HepG2 (cell line): ENCODE measurements around the gene UCHL3. TPM values are rescaled to one million over a fixed set of nuclear protein-coding genes. Genes with fewer than 3 reads are reported as not detected.

Source experiments
- KAT7 ChIP-seq: IDR thresholded peaks from 2 replicates; pipeline ENCODE4 v1.6.1; 2018; ENCODE audit warnings: borderline replicate concordance, missing compliant biosample characterization
- NFE2L1 ChIP-seq: sonication (generic); formaldehyde crosslinking; IDR thresholded peaks from 2 replicates; pipeline ENCODE4 v1.4.0; 2020; ENCODE audit warnings: missing genetic modification reagents, mild to moderate bottlenecking, borderline replicate concordance
- RFXAP ChIP-seq: sonication (generic); formaldehyde crosslinking; IDR thresholded peaks from 2 replicates; pipeline ENCODE4 v1.4.0; 2020; ENCODE audit warnings: missing genetic modification reagents, borderline replicate concordance
- SMAD9 ChIP-seq: sonication (generic); formaldehyde crosslinking; IDR thresholded peaks from 2 replicates; pipeline ENCODE4 v1.5.1; 2020; ENCODE audit warnings: mild to moderate bottlenecking, missing genetic modification reagents
- SMARCC2 ChIP-seq: fragments of 450-650 bp; IDR thresholded peaks from 2 replicates; pipeline ENCODE4 v1.6.1; 2017; ENCODE audit warnings: antibody characterized with exemption, mild to moderate bottlenecking
- SRSF9 ChIP-seq: fragments of 200-400 bp; formaldehyde crosslinking; IDR thresholded peaks from 2 replicates; pipeline ENCODE4 v1.6.1; 2018; ENCODE audit warnings: borderline replicate concordance, mild to moderate bottlenecking, low read depth, low read length; ENCODE audit not compliant: insufficient read depth, poor library complexity, severe bottlenecking
- ZHX2 ChIP-seq, 2 experiments: sonication (generic) in 1 of 2; formaldehyde crosslinking in 1 of 2; IDR thresholded peaks; 2 replicates each; pipeline versions ENCODE4 v1.6.1 to v1.9.0; 2014 to 2022; ENCODE audit warnings: antibody characterized with exemption in 1 of 2, borderline replicate concordance in 1 of 2, inconsistent platforms in 1 of 2, low read depth in 1 of 2, missing genetic modification reagents in 1 of 2
- ZNF24 ChIP-seq: fragments of 450-650 bp; IDR thresholded peaks from 2 replicates; pipeline ENCODE4 v1.6.1; 2017; ENCODE audit warnings: antibody characterized with exemption, mild to moderate bottlenecking
- ZNF33A ChIP-seq: sonication (generic); formaldehyde crosslinking; IDR thresholded peaks from 2 replicates; pipeline ENCODE4 v1.5.1; 2020; ENCODE audit warnings: missing genetic modification reagents, mild to moderate bottlenecking, moderate library complexity, borderline replicate concordance
- ZNF558 ChIP-seq: sonication (generic); formaldehyde crosslinking; IDR thresholded peaks from 2 replicates; pipeline ENCODE4 v1.9.0; 2022; ENCODE audit warnings: mild to moderate bottlenecking, missing genetic modification reagents, borderline replicate concordance
- polyA plus RNA-seq, 8 experiments: library from polyadenylated mRNA; depleted of rRNA in 3 of 8; stranded (reverse) in 7 of 8; unstranded in 1 of 8; fragments of >200 nt; fragmentation: Illumina TruSeq in 4 of 8; extraction: Trizol in 4 of 8; gene quantifications; 2 replicates each; pipeline versions ENCODE4 v1.2.1 to v1.2.3, GENCODE V29; 2011 to 2016; ENCODE audit warnings: low read depth in 4 of 8, missing spikeins in 1 of 8, mixed read lengths in 1 of 8; ENCODE audit not compliant: insufficient read depth in 1 of 8
- total RNA-seq, 5 experiments: library from RNA; depleted of rRNA; stranded (reverse); fragments of >200 nt; fragmentation: Illumina TruSeq; extraction: Trizol; gene quantifications; 2 replicates each; pipeline ENCODE4 v1.2.3, GENCODE V29; 2016; ENCODE audit warnings: low read depth in 1 of 5
- TF ChIP-seq, protein P1 (sequence below): sonication (generic); formaldehyde crosslinking; IDR thresholded peaks from 2 replicates; pipeline ENCODE4 v1.5.0; 2020; ENCODE audit warnings: missing genetic modification reagents
- TF ChIP-seq, protein P2 (sequence below): sonication (generic); formaldehyde crosslinking; IDR thresholded peaks from 2 replicates; pipeline ENCODE4 v1.4.0; 2020; ENCODE audit warnings: mild to moderate bottlenecking, missing genetic modification reagents

The UCHL3 gene
- total and polyA plus RNA-seq, 2 of the 13 experiments (the other 11 are each of a cell fraction or from before 2014, with no cell fraction given), result 36.2 to 93.3 TPM

- no peak for TF ChIP-seq ZHX2 (IDR thresholded peaks at IDR 0.05; ENCODE audit: low read depth)
- no peak for TF ChIP-seq ZHX2 (CRISPR knock-in tag; IDR thresholded peaks at IDR 0.05; ENCODE audit: borderline replicate concordance)
- TF ChIP-seq SMAD9, result no peak
- TF ChIP-seq RFXAP, result no peak
- TF ChIP-seq, protein P1, sequence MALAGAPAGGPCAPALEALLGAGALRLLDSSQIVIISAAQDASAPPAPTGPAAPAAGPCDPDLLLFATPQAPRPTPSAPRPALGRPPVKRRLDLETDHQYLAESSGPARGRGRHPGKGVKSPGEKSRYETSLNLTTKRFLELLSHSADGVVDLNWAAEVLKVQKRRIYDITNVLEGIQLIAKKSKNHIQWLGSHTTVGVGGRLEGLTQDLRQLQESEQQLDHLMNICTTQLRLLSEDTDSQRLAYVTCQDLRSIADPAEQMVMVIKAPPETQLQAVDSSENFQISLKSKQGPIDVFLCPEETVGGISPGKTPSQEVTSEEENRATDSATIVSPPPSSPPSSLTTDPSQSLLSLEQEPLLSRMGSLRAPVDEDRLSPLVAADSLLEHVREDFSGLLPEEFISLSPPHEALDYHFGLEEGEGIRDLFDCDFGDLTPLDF (CRISPR knock-in tag), result no peak; the same call in 1 of the 2 replicates
- no peak for TF ChIP-seq NFE2L1 (CRISPR knock-in tag)
- TF ChIP-seq KAT7, result peak; percentile 92; the same call in 1 of the 2 replicates
- TF ChIP-seq, protein P2, sequence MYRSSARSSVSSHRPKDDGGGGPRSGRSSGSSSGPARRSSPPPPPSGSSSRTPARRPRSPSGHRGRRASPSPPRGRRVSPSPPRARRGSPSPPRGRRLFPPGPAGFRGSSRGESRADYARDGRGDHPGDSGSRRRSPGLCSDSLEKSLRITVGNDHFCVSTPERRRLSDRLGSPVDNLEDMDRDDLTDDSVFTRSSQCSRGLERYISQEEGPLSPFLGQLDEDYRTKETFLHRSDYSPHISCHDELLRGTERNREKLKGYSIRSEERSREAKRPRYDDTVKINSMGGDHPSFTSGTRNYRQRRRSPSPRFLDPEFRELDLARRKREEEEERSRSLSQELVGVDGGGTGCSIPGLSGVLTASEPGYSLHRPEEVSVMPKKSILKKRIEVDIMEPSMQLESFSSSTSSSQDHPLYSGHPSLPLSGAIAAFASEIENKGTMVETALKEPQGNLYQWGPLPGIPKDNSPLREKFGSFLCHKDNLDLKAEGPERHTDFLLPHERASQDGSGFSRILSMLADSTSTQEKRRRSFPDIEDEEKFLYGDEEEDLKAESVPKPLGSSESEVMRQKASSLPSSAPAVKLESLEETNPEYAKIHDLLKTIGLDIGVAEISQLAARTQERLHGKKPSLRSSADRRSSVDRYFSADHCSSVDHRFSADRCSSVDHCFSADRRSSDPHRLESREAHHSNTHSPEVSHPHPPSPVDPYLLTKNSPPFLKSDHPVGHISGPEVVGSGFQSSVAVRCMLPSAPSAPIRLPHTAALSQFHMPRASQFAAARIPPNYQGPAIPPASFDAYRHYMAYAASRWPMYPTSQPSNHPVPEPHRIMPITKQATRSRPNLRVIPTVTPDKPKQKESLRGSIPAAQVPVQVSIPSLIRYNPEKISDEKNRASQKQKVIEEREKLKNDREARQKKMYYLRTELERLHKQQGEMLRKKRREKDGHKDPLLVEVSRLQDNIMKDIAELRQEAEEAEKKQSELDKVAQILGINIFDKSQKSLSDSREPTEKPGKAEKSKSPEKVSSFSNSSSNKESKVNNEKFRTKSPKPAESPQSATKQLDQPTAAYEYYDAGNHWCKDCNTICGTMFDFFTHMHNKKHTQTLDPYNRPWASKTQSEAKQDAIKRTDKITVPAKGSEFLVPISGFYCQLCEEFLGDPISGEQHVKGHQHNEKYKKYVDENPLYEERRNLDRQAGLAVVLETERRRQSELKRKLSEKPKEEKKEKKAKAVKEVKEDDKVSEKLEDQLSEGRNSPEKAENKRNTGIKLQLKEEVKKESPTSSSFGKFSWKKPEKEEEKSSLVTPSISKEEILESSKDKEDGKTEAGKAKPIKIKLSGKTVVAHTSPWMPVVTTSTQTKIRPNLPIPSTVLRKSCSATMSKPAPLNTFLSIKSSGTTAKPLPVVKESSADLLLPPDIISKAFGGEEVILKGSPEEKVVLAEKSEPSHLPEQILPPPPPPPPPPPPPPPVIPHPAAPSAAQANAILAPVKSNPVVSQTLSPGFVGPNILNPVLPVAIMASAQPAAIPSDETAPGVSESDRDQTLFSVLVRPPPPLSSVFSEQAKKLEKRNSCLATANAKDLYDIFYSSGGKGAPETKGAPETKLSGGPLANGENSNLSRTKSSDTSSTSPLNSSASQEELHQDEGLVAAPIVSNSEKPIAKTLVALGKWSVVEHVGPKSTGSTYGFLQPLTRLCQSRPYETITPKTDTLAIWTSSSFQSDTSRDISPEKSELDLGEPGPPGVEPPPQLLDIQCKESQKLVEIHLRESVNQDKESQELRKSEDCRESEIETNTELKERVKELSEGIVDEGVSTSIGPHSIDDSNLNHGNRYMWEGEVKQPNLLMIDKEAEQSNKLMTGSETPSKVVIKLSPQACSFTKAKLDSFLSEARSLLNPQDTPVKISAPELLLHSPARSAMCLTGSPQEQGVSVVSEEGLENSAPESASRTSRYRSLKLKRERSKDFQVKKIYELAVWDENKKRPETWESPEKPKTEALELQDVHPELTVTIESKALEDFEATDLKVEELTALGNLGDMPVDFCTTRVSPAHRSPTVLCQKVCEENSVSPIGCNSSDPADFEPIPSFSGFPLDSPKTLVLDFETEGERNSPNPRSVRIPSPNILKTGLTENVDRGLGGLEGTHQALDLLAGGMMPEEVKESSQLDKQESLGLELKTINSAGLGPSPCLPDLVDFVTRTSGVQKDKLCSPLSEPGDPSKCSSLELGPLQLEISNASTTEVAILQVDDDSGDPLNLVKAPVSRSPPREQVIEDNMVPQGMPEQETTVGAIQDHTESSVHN (CRISPR knock-in tag), result peak; percentile 79; the same call in 1 of the 2 replicates
- no peak for TF ChIP-seq ZNF558 (CRISPR knock-in tag)
- no peak for TF ChIP-seq SRSF9
- TF ChIP-seq SMARCC2, result no peak
- TF ChIP-seq ZNF33A (CRISPR knock-in tag), result no peak
- TF ChIP-seq ZNF24, result no peak
Measured at GRCh38 chr13:75549262-75550158, at the start of gene UCHL3 (continued).
